GM19025 (cell line): ENCODE data around the gene APOC3.

ENCODE experiments used
- ATAC-seq: cut with Tn5 transposase; IDR thresholded peaks from one replicate; pipeline ENCODE4 v1.9.1; 2021; ENCODE audit warnings: mild to moderate bottlenecking, low read depth, moderate library complexity; ENCODE audit not compliant: unreplicated experiment

The APOC3 gene

DNA sequence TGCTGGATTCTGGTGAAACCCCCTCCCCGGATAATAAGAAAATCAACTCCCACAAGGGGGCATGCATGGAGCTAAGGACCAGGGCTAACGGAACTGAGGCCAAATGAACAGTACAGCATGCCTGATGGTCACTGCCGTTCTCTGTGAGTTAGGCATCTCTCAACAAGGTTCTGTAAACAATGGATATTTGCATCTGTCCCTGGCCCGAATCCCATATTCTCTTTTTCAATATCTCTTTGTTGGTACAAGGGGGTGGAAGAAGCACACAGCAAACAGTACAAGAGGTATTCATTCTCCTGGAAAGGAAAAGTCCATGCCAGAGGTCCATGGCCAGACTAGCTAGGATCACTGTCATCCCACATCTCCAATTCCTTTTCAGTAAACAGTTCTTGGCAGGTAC, 39.9 kb downstream of the APOC3 start:
- ATAC-seq = no peak

DNA sequence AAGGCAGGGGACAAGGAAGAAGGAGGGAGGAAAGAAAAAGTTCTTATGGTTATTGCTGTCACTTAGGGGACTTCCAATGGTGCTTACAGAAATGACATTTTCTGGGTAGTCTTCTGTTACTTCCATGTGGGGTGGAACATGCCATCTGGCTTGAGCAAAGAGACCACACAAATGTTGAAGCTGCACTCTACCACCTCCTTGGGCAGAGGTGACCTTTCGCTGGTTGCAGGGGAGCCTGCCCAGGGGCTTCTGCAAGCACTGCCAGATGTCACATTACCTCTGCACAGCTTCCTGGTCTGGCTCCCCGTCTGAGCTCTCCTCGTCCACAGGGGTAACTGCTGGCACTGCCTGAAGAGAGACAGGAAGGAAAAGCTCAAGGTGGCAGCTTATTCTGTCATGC, 40.3 kb downstream of the APOC3 start:
- ATAC-seq = no peak

DNA sequence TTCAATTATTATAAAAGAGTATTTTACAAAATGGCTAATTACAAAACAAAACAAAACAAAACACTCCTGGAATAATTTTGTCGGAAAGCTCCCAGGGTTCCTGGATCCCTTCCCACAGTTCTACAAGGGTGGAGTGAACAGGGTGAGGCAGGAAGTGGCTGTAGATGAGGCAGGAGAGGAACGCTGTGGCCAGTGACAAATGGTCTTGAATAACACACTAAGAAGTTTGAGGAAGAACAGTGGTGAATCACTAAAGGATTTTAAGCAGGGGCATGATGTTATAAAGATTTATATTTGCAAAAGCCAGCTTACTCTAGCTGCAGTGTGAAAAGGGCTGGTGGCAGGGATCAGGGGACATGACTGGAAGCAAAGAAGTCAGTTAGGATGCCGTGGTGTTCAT, 41.5 kb downstream of the APOC3 start:
- ATAC-seq = no peak

DNA sequence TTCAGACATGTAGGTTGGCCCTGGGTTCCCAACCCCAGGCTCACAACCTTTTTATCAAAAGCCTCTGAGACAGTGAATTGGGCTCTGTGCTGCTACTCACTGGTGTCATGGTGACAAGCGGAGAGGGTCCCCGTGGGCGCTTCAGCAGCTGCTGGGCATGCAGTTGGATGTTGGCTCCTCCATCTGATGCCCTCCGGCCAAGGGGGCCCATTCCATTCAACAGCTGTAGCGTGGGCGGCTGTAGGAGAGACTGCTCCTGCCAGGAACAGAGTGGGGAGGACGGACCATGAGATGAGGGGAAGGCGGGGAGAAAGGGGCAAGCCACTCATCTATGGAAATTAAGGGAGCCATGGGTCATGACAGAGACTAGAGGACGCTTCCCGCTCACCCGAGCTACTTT, 43.7 kb downstream of the APOC3 start:
- ATAC-seq = no peak

DNA sequence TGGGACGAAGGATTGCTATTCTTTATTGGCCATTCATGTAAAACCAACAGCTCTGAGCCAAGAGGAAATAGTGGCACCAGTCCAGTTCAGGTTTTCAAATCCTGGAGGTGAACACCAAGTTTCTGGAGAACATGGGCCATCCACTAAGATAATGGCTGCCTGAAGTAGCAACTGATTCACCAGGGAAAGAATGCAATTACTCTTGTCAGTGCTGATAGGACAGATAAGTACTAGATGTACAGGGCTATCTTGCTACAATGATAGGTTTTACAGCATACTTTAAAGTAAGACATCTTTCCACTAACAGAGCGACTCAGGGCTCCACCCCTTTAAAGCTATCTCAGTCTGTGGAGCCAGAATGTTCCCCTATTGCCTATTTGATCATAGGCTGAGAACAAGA, 44.5 kb downstream of the APOC3 start:
- ATAC-seq = no peak

DNA sequence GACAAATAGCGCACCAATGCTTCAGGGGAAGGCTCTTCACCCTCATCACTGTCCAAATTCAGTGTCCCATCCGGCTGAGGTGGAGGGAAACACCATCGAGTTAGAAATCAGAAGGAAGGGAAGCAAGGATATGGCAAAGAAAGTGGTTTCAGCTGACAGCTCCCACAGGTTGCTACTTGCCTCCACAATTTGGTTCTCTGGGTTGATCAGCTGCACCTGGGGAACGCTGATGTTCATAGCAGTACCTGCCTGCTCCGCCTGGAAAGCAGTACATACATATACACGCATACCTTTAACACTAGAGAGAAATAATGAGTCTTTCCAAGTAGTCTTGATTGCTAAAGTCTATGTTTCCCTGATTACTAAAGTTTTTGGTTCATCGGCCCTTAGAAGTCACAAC, 45.5 kb downstream of the APOC3 start:
- ATAC-seq = no peak

DNA sequence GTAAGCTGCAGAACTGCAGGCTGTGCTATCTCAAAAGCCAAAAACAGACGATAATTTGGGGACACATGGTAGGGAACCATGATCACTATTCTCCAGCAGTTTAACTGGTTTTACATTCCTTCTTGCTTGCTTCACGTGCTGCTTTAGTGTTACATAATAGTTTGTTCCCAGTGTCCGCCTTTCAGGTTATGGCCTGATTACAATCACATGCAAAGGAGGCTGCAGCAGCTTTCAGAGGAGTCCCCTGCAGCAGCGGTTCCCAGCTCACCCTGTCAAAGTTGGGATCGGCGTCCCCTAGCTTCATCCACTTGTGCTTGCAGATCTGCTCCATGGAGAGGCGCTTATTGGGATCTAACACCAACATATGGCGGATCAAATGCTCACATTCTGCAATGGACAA, 46.9 kb downstream of the APOC3 start:
- no peak for ATAC-seq

DNA sequence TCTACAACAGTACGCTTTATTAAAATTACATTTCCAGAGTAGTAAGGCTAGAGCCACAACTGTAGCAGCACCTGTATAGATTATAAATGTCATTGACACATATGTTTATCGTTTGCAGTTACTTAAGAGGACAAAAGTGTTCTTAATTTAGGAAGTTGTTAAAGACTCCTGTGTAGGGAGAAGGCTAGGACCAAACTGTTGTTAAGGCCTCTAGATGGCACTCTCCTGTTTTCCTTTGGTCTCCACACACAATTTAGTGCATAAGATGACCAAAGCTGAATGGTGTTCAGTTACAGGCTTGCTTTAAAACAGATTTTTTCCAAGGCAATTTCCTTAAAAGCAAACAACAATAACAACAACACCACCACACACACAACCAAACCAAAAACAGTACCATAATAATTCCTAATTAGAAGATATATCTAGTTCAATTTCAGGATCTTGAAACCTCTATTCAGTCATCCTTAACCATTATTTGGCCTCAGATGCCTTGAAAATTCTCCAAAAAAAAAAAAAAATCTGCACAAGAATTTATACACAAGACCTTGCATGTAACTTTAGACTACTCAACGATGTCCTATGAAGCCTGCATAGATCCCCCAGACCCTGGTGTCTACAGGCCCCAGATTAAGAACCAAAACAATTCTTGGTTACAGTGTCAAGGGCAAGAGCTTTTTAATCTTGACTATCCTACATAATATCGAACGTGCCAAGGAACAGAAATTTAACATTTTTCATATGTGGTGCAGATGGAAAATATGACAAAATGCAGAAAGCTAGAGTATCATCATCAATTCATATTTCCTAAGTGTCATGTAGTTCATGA, 50.3 kb downstream of the APOC3 start:
- ATAC-seq = no peak

DNA sequence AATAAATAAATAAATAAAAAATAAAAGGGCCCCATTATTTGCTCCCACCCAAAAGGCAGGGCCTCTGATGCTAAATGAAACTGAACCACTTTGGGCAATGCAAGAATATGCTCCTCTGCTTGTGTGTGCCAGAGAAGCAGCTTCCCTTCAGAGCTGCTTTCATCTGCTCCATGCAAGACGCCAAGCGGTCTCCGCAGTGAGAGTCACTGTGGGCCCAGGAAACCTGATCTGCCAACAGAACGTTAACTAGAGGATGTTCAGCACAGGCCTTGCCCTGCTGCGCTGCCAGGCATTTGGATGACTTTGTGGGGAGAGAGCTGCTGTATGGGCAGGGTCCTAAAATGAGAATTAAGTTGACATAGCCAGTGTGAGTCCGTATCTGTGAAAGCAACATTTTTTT, 51.4 kb downstream of the APOC3 start:
- no peak for ATAC-seq

DNA sequence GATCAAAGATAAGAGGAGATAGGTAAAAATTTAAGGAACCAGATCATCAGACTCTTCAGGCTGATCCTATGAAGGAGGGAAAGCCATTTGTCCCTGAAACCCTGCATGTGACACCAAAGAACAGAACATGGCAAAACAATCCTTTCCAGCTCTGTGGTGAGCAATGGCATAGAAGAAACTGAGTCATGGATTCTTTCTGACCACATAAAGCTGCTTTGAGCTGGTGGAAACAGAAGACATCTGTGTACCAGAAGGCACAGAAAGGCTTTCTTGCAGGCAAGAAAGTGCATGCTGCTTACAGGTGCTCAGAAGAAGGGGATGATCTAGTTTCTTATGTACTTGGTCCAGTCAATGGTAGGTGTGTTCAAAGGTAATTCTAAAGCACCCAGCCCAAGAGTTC, 52.7 kb downstream of the APOC3 start:
- no peak for ATAC-seq
